Fibroblast of lung (primary cell): ENCODE results near the gene PRSS1. TPM values are rescaled to one million over a fixed set of nuclear protein-coding genes. Genes with fewer than 3 reads are reported as not detected.

Source experiments
- DNase-seq, 2 donors: peaks; one replicate each; pipeline versions ENCODE4 v3.0.0 to v3.0.0-alpha.2; 2010; ENCODE audit warnings: low read depth in 2 of 2
- H2AFZ ChIP-seq: 2 replicates; pipeline ENCODE4 v1.5.1; 2012; ENCODE audit warnings: low read length, control low read depth, inconsistent platforms
- H3K27ac ChIP-seq: 2 replicates; pipeline ENCODE4 v1.5.1; 2011; ENCODE audit warnings: low read length, control low read depth; ENCODE audit not compliant: insufficient read depth
- H3K27me3 ChIP-seq: 2 replicates; pipeline ENCODE4 v1.5.1; 2011; ENCODE audit warnings: mild to moderate bottlenecking, low read length; ENCODE audit not compliant: control insufficient read depth, insufficient read depth
- H3K36me3 ChIP-seq: 2 replicates; pipeline ENCODE4 v1.5.1; 2011; ENCODE audit warnings: low read length; ENCODE audit not compliant: control insufficient read depth, insufficient read depth
- H3K4me1 ChIP-seq: 2 replicates; pipeline ENCODE4 v1.5.1; 2011; ENCODE audit warnings: low read length; ENCODE audit not compliant: control insufficient read depth, insufficient read depth; ENCODE audit errors: extremely low read depth
- H3K4me2 ChIP-seq: 2 replicates; pipeline ENCODE4 v1.5.1; 2011; ENCODE audit warnings: low read length, control low read depth; ENCODE audit not compliant: insufficient read depth; ENCODE audit errors: extremely low read depth
- H3K4me3 ChIP-seq, 4 experiments: fragments of 200-600 bp in 1 of 4; sonication (generic) in 1 of 4; replicated peaks in 1 of 4; 2 replicates each; pipeline ENCODE4 v1.5.1; 2011 to 2016; ENCODE audit warnings: low read length in 4 of 4, low read depth in 3 of 4, mild to moderate bottlenecking in 3 of 4, control low read depth in 2 of 4, inconsistent platforms in 1 of 4, mixed read lengths in 1 of 4; ENCODE audit not compliant: insufficient read depth in 1 of 4; ENCODE audit errors: control extremely low read depth in 1 of 4
- H3K79me2 ChIP-seq: 2 replicates; pipeline ENCODE4 v1.5.1; 2012; ENCODE audit warnings: mild to moderate bottlenecking, low read length, inconsistent platforms; ENCODE audit not compliant: control insufficient read depth, insufficient read depth
- H3K9ac ChIP-seq: 2 replicates; pipeline ENCODE4 v1.5.1; 2011; ENCODE audit warnings: mild to moderate bottlenecking, low read length, control low read depth; ENCODE audit not compliant: insufficient read depth
- H3K9me3 ChIP-seq: 2 replicates; pipeline ENCODE4 v1.5.1; 2012; ENCODE audit warnings: low read depth, low read length; ENCODE audit not compliant: control insufficient read depth, insufficient read depth
- H4K20me1 ChIP-seq: 2 replicates; pipeline ENCODE4 v1.5.1; 2011; ENCODE audit warnings: low read length; ENCODE audit not compliant: control insufficient read depth, insufficient read depth; ENCODE audit errors: extremely low read depth
- CTCF ChIP-seq, 2 donors: IDR thresholded peaks in 1 of 2; conservative IDR thresholded peaks in 1 of 2; 1 replicate in 1 of 2; 2 replicates in 1 of 2; pipeline ENCODE4 v1.5.1; 2011 to 2012; ENCODE audit warnings: low read length in 2 of 2, control low read depth in 1 of 2, inconsistent platforms in 1 of 2, low read depth in 1 of 2, mild to moderate bottlenecking in 1 of 2
- EZH2 ChIP-seq: IDR thresholded peaks from 2 replicates; pipeline ENCODE4 v1.5.1; 2012; ENCODE audit warnings: low read length, control low read depth, mild to moderate bottlenecking; ENCODE audit errors: missing control alignments
- polyA plus RNA-seq, 2 donors: library from polyadenylated mRNA; depleted of rRNA in 1 of 2; stranded (reverse) in 1 of 2; unstranded in 1 of 2; fragments of >200 nt; gene quantifications; 2 replicates each; pipeline ENCODE4 v1.2.1, GENCODE V29; 2011 to 2012; ENCODE audit warnings: missing spikeins in 1 of 2
- total RNA-seq: library from RNA; depleted of rRNA; stranded (reverse); fragments of >200 nt; gene quantifications from 2 replicates; pipeline ENCODE4 v1.2.1, GENCODE V29; 2014

The PRSS1 gene
- total and polyA plus RNA-seq, 2 donors (not counting 1 experiment from before 2014, with no cell fraction given), result not detected

- TF ChIP-seq CTCF (conservative IDR thresholded peaks at IDR 0.05 in 1 of 2, IDR thresholded peaks at IDR 0.05 in 1 of 2; ENCODE audit: low read depth in 1 of 2, low read length in 2 of 2), result no peak
- no peak for TF ChIP-seq EZH2
- no peak overlapping the region for H2AFZ ChIP-seq
- no peak for DNase-seq
- H3K27ac ChIP-seq, result no peak overlapping the region
- no peaks in the 10 kb centered on the region for H3K79me2 ChIP-seq
- no peak overlapping the region for H3K4me3 ChIP-seq
- H4K20me1 ChIP-seq, result no peaks in the 10 kb centered on the region
- H3K4me2 ChIP-seq, result no peak overlapping the region
- no peaks in the 10 kb centered on the region for H3K9me3 ChIP-seq
- no peaks in the 10 kb centered on the region for H3K36me3 ChIP-seq
- H3K4me1 ChIP-seq, result no peaks in the 10 kb centered on the region
- peaks cover 19% of the 10 kb centered on the region for H3K27me3 ChIP-seq
- H3K9ac ChIP-seq, result no peak overlapping the region
Measured at GRCh38 chr7:142802301-142802700, 53.0 kb downstream of the PRSS1 start.

Other genes starting within 250 kb of the PRSS1 start
- not detected in 2 replicates for gene PRSS2, start 21.5 kb downstream of the PRSS1 start, total RNA-seq
- not detected in 2 replicates for gene PRSS2, start 21.5 kb downstream of the PRSS1 start, polyA plus RNA-seq
- gene EPHB6, start 105.6 kb downstream of the PRSS1 start, total RNA-seq, result 4.3 and 6.7 TPM in 2 replicates
- gene EPHB6, start 105.6 kb downstream of the PRSS1 start, polyA plus RNA-seq, result 1.1 and 2.9 TPM in 2 replicates
- not detected in 2 replicates for gene TRPV6, start 136.3 kb downstream of the PRSS1 start, total RNA-seq
- not detected in 2 replicates for gene TRPV6, start 136.3 kb downstream of the PRSS1 start, polyA plus RNA-seq
- gene TRPV5, start 184.3 kb downstream of the PRSS1 start, total RNA-seq, result not detected in 2 replicates
- not detected in 2 replicates for gene TRPV5, start 184.3 kb downstream of the PRSS1 start, polyA plus RNA-seq
- gene LLCFC1, start 190.0 kb downstream of the PRSS1 start, total RNA-seq, result not detected in 2 replicates
- not detected in 2 replicates for gene LLCFC1, start 190.0 kb downstream of the PRSS1 start, polyA plus RNA-seq
- gene KEL, start 212.9 kb downstream of the PRSS1 start, total RNA-seq, result under 0.01 TPM in 1 of 2 replicates, not detected in the other
- gene KEL, start 212.9 kb downstream of the PRSS1 start, polyA plus RNA-seq, result 0.05 TPM in 1 of 2 replicates, not detected in the other